ENCODE results near the gene RCAN1. TPM values are rescaled to one million over a fixed set of nuclear protein-coding genes. Genes with fewer than 3 reads are reported as not detected.

RCAN1 gene
- total and polyA plus RNA-seq, 9 of the 15 experiments (the other 6 are each of a cell fraction or from before 2014, with no cell fraction given): 4.4 to 16.5 (median 12.3) TPM

- TF ChIP-seq ZNF764 (CRISPR knock-in tag; IDR thresholded peaks at IDR 0.05; ENCODE audit: low read depth) (no peak), ZNF224 (CRISPR knock-in tag; IDR thresholded peaks at IDR 0.05) (no peak), DNMT1 (IDR thresholded peaks at IDR 0.05) (no peak), CREBBP (IDR thresholded peaks at IDR 0.05; ENCODE audit: low read depth, low read length) (no peak)
Measured at GRCh38 chr21:34583926-34584563, 30.9 kb downstream of the RCAN1 start (continued).

DNA sequence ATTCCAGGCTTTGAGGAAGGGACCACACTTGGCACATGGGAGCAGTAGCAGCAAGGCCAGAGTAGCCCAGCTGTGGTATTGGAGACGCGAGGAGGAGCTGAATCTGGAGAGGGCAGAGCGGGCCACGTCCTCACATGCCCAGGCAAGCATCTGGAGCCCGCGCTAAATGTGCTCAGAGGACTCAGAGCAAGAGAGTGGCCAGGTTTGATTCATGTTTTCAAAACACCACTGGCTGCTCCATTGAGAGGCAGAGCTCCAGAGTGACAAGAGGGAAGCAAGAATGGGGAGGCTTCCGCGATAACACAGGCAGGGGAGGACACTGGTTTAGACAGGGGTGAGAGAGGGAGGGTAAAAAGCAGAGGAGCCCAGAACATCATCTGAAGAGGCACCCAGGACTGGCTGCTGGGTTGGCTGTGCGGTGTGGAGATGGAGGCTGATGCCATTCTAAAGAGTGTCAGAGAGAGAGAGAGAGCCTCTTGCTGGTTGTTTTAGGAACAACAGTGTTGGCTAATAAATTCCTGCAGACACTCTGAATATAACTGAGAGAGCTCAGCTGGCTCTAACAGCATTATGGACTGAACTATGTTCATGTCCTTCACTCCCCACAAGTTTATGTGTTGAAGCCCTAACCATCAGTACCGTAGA is 32.3 kb downstream of the RCAN1 start:
- Histone ChIP-seq H2AFZ (ENCODE audit: low read depth, low read length) (no peak overlapping the region), H3K4me2 (ENCODE audit: insufficient read depth, low read length) (no peak overlapping the region), H3K27me3 (ENCODE audit: control insufficient read depth in 2 of 2, insufficient read depth in 2 of 2, low read length in 2 of 2) (peaks cover 0 to 15% of the 10 kb centered on the region in 2 experiments; a peak in 3 of 5 replicates), H3K9me3 (replicated peaks; ENCODE audit: control insufficient read depth, insufficient read depth, low read depth, low read length) (no peaks in the 10 kb centered on the region), H3K9me1 (ENCODE audit: control insufficient read depth, insufficient read depth, low read length) (no peaks in the 10 kb centered on the region), H3K9ac (ENCODE audit: insufficient read depth in 1 of 2, low read depth in 2 of 2, low read length in 2 of 2) (no peak overlapping the region), H3K79me2 (ENCODE audit: control insufficient read depth, insufficient read depth, low read length) (no peaks in the 10 kb centered on the region), H4K20me1 (replicated peaks; ENCODE audit: control insufficient read depth, insufficient read depth, low read length) (peaks cover 21% of the 10 kb centered on the region; the same call in 1 of the 2 replicates), H3K4me3 (no peak overlapping the region), H3K27ac (ENCODE audit: extremely low read depth, low read depth, low read length) (no peak overlapping the region), H3K4me1 (replicated peaks in 1 of 2; ENCODE audit: control insufficient read depth in 2 of 2, insufficient read depth in 2 of 2, low read length in 2 of 2) (peaks cover 0 to 8% of the 10 kb centered on the region in 2 experiments; a peak in 2 of 5 replicates), H3K36me3 (ENCODE audit: control insufficient read depth, insufficient read depth, low read length) (no peaks in the 10 kb centered on the region)
- in situ Hi-C loops (cut with MboI): no loop called here
- ATAC-seq (peak; percentile 94), DNase-seq (ENCODE audit: extremely low read depth in 1 of 4, low spot score in 3 of 4) (peak; percentile 24 to 38 (median 32)), FAIRE-seq (peak; percentile 62)
- WGBS (ENCODE audit: insufficient coverage, low coverage, missing lambda C conversion rate): 35% methylated on average over 10 of the region's 10 CpGs
- POLR2A ChIA-PET: interaction anchor here (0.7 to 1.0 kb wide), 3 partner anchors 9 to 42 kb away, joined by 3 read pairs; no protein-coding TSS in a partner anchor
- CTCF ChIA-PET (ENCODE audit: low intra/inter-chr PET ratio): interaction anchor here (0.6 to 1.2 kb wide), 4 partner anchors 48 to 210 kb away, joined by 3 to 4 read pairs (median 3); no protein-coding TSS in a partner anchor
- BruUV-seq (replicated peaks): no TSS peak
- intact Hi-C loops (cut with micrococcal nuclease): no loop called here
- TF ChIP-seq, protein P1, sequence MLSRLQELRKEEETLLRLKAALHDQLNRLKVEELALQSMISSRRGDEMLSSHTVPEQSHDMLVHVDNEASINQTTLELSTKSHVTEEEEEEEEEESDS (CRISPR knock-in tag; IDR thresholded peaks at IDR 0.05): no peak
- no peak for TF ChIP-seq CEBPB (tag; IDR thresholded peaks at IDR 0.05)
- TF ChIP-seq THRB (CRISPR knock-in tag; conservative IDR thresholded peaks at IDR 0.05): no peak
- no peak for TF ChIP-seq HLTF (IDR thresholded peaks at IDR 0.05)
- no peak for TF ChIP-seq SMARCE1 (IDR thresholded peaks at IDR 0.05)
- TF ChIP-seq ARID2 (IDR thresholded peaks at IDR 0.05): no peak
- no peak for TF ChIP-seq EP400 (IDR thresholded peaks at IDR 0.05)
- no peak for TF ChIP-seq MITF (IDR thresholded peaks at IDR 0.05)
- TF ChIP-seq VEZF1 (CRISPR knock-in tag; IDR thresholded peaks at IDR 0.05): peak; percentile 12; the same call in 1 of the 2 replicates
- TF ChIP-seq TEAD4 (IDR thresholded peaks at IDR 0.05; ENCODE audit: low read length): 0 out of 2 replicates have a peak, but pooled peaks have one; percentile 13
- TF ChIP-seq TEAD4 (CRISPR knock-in tag; IDR thresholded peaks at IDR 0.05; ENCODE audit: borderline replicate concordance): no peak
- TF ChIP-seq MAZ (CRISPR knock-in tag; conservative IDR thresholded peaks at IDR 0.05 in 1 of 2, IDR thresholded peaks at IDR 0.05 in 1 of 2): no peak
